ENCODE results near the gene NEIL1. TPM values are rescaled to one million over a fixed set of nuclear protein-coding genes. Genes with fewer than 3 reads are reported as not detected.
"Not testable (repeated sequence)": the region's sequence is repeated elsewhere in the genome, so short reads cannot be mapped to it uniquely, and the experiment has no call there.

The NEIL1 gene
- polyA plus RNA-seq (2011; rRNA removed) (2.8 and 4.7 TPM in 2 replicates), polyA minus RNA-seq (2011; rRNA and poly(A)+ RNA removed) (0.72 and 1.5 TPM in 2 replicates)

GRCh38 chr15:75346796-75347221 is at the start of gene NEIL1:
TSS of gene NEIL1 (plus strand) at chr15:75347039. CDS start at chr15:75348906, 1,867 bp downstream.
- no peak for TF ChIP-seq CTCF (IDR thresholded peaks at IDR 0.05; ENCODE audit: insufficient read depth, low read depth, low read length)
- Histone ChIP-seq H3K4me3 (ENCODE audit: low read depth, low read length) (peak within 1 kb of the TSS; percentile 82), H3K27me3 (ENCODE audit: control insufficient read depth, insufficient read depth, low read length) (peaks cover 12% of the 10 kb centered on the region), H3K36me3 (ENCODE audit: control insufficient read depth, insufficient read depth, low read length) (no peaks in the 10 kb centered on the region)
- no peak for DNase-seq (ENCODE audit: low read depth)
- ChIA-PET POLR2A (no interaction called here), CTCF (interaction anchor here (1.8 kb wide), 1 partner anchor 21 kb away, joined by 13 read pairs; the partner anchor contains the start of gene MAN2C1)

GRCh38 chr15:75298541-75299310 is 48.1 kb upstream of the NEIL1 start:
- H3K27me3 ChIP-seq (ENCODE audit: control insufficient read depth, insufficient read depth, low read length); POLR2A ChIA-PET; H3K4me3 ChIP-seq (ENCODE audit: low read depth, low read length); DNase-seq (ENCODE audit: low read depth); CTCF ChIA-PET; H3K36me3 ChIP-seq (ENCODE audit: control insufficient read depth, insufficient read depth, low read length): not testable (repeated sequence)

GRCh38 chr15:75299311-75299688 is 47.5 kb upstream of the NEIL1 start:
- DNase-seq (ENCODE audit: low read depth); CTCF ChIA-PET; H3K27me3 ChIP-seq (ENCODE audit: control insufficient read depth, insufficient read depth, low read length); H3K4me3 ChIP-seq (ENCODE audit: low read depth, low read length); H3K36me3 ChIP-seq (ENCODE audit: control insufficient read depth, insufficient read depth, low read length); POLR2A ChIA-PET: not testable (repeated sequence)
- peak; percentile 39 for TF ChIP-seq CTCF (IDR thresholded peaks at IDR 0.05; ENCODE audit: insufficient read depth, low read depth, low read length)

GRCh38 chr15:75300026-75300425 is 46.8 kb upstream of the NEIL1 start:
- CTCF ChIA-PET = interaction anchor here (0.6 to 1.6 kb wide), 3 partner anchors 8 to 271 kb away, joined by 3 to 6 read pairs (median 5); partner anchors contain the start of gene MAN2C1
- H3K27me3 ChIP-seq (ENCODE audit: control insufficient read depth, insufficient read depth, low read length); H3K36me3 ChIP-seq (ENCODE audit: control insufficient read depth, insufficient read depth, low read length); H3K4me3 ChIP-seq (ENCODE audit: low read depth, low read length); POLR2A ChIA-PET; DNase-seq (ENCODE audit: low read depth): not testable (repeated sequence)

GRCh38 chr15:75302318-75302717 is 44.5 kb upstream of the NEIL1 start:
- Histone ChIP-seq H3K36me3 (ENCODE audit: control insufficient read depth, insufficient read depth, low read length) (no peaks in the 10 kb centered on the region), H3K4me3 (ENCODE audit: low read depth, low read length) (no peak overlapping the region), H3K27me3 (ENCODE audit: control insufficient read depth, insufficient read depth, low read length) (peaks cover 8% of the 10 kb centered on the region)
- POLR2A ChIA-PET = no interaction called here
- no peak for DNase-seq (ENCODE audit: low read depth)
- CTCF ChIA-PET = no interaction called here
- no peak for TF ChIP-seq CTCF (IDR thresholded peaks at IDR 0.05; ENCODE audit: insufficient read depth, low read depth, low read length)

GRCh38 chr15:75302753-75303152 is 44.1 kb upstream of the NEIL1 start:
- POLR2A ChIA-PET; DNase-seq (ENCODE audit: low read depth); H3K36me3 ChIP-seq (ENCODE audit: control insufficient read depth, insufficient read depth, low read length); H3K27me3 ChIP-seq (ENCODE audit: control insufficient read depth, insufficient read depth, low read length); CTCF ChIA-PET; H3K4me3 ChIP-seq (ENCODE audit: low read depth, low read length): not testable (repeated sequence)

Measured in BJ (cell line).